Prostate gland (tissue), 2 donors: ENCODE data around the gene HAPSTR1.

Experiments
- POLR2AphosphoS5 ChIP-seq: sonication (generic); formaldehyde crosslinking; IDR thresholded peaks from one replicate; pipeline ENCODE4 v1.6.1; 2017; ENCODE audit warnings: antibody characterized with exemption
- TF ChIP-seq, protein P1 (sequence below), 4 experiments: fragments of 200-600 bp in 2 of 4; fragments of 450-650 bp in 2 of 4; sonication (generic) in 2 of 4; IDR thresholded peaks; 1 replicate in 3 of 4; 2 replicates in 1 of 4; pipeline ENCODE4 v1.5.1; 2016 to 2019; ENCODE audit warnings: antibody characterized with exemption in 4 of 4, mild to moderate bottlenecking in 2 of 4, moderate library complexity in 2 of 4

DNA sequence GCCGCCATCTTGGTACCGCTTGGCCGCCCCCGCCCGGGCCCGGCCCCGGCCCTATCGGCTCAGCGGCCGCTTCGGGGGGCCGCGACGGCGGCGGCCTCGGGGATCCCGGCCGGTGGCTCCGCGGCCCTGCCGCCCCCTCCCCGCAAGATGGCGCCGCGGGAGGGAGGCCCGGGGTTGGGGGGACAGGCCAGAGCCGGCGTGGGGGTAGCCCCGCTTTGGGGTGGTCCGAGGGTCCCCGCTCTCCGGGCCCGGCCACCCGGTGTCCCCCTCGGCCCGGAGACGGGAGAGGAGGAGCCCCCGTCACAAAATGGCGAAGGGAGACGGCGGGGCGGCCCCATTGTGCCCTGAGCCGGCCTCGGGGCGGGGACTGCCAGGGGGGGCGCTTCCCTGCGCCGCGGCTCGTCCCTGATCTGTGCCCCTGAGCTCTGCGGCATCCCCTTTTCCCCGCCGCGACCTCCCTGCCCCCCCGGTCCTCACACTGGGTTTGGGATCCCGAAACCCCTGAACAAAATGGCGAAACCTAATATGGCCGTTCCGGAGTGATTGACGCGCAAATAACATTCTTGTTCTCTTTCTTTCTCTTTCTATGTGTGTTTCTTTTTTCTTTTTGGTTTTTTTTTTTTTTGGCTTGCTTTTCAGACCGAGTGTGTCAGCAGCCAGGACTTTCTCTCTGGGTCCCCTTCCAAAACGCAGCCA, 986 bp downstream of the HAPSTR1 start:
- TF ChIP-seq, protein P1, sequence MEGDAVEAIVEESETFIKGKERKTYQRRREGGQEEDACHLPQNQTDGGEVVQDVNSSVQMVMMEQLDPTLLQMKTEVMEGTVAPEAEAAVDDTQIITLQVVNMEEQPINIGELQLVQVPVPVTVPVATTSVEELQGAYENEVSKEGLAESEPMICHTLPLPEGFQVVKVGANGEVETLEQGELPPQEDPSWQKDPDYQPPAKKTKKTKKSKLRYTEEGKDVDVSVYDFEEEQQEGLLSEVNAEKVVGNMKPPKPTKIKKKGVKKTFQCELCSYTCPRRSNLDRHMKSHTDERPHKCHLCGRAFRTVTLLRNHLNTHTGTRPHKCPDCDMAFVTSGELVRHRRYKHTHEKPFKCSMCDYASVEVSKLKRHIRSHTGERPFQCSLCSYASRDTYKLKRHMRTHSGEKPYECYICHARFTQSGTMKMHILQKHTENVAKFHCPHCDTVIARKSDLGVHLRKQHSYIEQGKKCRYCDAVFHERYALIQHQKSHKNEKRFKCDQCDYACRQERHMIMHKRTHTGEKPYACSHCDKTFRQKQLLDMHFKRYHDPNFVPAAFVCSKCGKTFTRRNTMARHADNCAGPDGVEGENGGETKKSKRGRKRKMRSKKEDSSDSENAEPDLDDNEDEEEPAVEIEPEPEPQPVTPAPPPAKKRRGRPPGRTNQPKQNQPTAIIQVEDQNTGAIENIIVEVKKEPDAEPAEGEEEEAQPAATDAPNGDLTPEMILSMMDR (IDR thresholded peaks at IDR 0.05): no peak
- TF ChIP-seq POLR2AphosphoS5: no peak
